Ovary (tissue), 3 donors: ENCODE measurements around the gene ARL5C.

Source experiments
- EP300 ChIP-seq: sonication (generic); formaldehyde crosslinking; IDR thresholded peaks from one replicate; pipeline ENCODE4 v1.6.1; 2017; ENCODE audit warnings: antibody characterized with exemption
- POLR2A ChIP-seq: fragments of 450-650 bp; IDR thresholded peaks from one replicate; pipeline ENCODE4 v1.6.1; 2017; ENCODE audit warnings: antibody characterized with exemption, mild to moderate bottlenecking, moderate library complexity
- TF ChIP-seq, protein P1 (sequence below), 3 donors: fragments of 450-650 bp in 2 of 3; fragments of 200-600 bp in 1 of 3; IDR thresholded peaks; one replicate each; pipeline versions ENCODE4 v1.5.1 to v1.8.0; 2016 to 2022; ENCODE audit warnings: antibody characterized with exemption in 3 of 3, mild to moderate bottlenecking in 1 of 3
- donor health status: DM: no; HTN: no; CAD: no.

DNA sequence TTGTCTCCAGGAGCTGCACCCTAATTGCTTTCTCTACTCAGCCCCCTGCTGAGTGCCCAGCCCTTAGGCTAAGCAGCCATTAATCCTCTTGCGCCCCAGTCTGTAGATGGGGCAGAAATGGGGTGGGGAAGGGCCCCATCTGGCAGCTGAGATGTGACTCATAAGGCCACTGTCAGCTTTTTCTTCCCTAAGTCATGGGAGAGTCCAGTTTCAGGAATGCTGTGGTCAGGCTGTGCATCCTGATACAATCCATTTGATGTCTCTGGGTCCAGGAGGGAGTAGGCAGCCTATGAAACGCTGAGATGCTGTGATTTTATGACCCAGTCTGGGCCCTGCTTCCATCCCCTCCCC is 26.8 kb downstream of the ARL5C start:
- TF ChIP-seq POLR2A (no peak), EP300 (no peak)
- TF ChIP-seq, protein P1, sequence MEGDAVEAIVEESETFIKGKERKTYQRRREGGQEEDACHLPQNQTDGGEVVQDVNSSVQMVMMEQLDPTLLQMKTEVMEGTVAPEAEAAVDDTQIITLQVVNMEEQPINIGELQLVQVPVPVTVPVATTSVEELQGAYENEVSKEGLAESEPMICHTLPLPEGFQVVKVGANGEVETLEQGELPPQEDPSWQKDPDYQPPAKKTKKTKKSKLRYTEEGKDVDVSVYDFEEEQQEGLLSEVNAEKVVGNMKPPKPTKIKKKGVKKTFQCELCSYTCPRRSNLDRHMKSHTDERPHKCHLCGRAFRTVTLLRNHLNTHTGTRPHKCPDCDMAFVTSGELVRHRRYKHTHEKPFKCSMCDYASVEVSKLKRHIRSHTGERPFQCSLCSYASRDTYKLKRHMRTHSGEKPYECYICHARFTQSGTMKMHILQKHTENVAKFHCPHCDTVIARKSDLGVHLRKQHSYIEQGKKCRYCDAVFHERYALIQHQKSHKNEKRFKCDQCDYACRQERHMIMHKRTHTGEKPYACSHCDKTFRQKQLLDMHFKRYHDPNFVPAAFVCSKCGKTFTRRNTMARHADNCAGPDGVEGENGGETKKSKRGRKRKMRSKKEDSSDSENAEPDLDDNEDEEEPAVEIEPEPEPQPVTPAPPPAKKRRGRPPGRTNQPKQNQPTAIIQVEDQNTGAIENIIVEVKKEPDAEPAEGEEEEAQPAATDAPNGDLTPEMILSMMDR (IDR thresholded peaks at IDR 0.05) = no peak
